Neural progenitor cell (in vitro differentiated cells): ENCODE data around the gene TSPAN4.

Experiments
- CTCF ChIP-seq: fragments of 200-600 bp; sonication (generic); IDR thresholded peaks from 2 replicates; pipeline ENCODE4 v1.5.1; 2017; ENCODE audit warnings: antibody characterized with exemption, mild to moderate bottlenecking
- EZH2 ChIP-seq: fragments of 200-600 bp; sonication (generic); IDR thresholded peaks from 2 replicates; pipeline ENCODE4 v1.6.1; 2017; ENCODE audit warnings: antibody characterized with exemption, mild to moderate bottlenecking, moderate library complexity

DNA sequence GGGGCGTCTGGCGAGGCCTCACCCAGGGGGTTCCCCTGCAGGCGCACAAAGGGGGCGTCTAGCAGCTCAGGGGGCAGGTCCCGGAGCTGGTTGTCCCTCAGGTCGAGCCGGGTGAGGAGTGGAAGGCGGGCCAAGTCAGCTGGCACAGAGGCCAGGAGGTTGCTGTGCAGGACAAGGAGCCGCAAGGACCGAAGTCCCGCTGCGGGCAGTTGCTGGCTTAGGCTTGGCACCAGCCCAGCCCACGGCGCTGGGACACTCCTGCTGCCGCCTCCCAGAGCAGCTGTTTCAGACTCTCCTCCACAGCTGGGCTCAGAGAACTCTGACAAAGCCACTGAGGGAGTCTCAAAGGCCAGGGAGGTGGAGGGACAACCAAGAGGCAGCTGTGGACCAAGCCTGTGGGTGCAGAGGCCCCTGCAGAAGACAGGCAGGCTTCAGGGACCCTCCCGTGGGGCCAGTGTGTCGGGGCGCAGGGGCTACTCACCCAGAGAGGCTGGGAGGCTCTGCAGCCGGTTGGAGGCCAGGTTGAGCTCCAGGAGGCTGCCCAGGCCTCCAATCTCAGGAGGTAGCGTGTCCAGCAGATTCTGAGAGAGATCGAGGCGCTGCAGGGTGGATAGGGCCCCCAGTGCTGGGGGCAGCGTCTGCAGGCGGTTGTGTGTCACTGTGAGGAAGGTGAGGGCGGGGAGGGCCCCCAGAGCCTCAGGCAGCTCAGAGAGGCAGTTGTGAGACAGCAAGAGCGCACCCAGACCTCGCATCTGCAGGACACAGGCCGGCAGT, 39.8 kb upstream of the TSPAN4 start:
- TF ChIP-seq CTCF (no peak), EZH2 (no peak)
